Measurements from ENCODE around the gene PIH1D1.

Gene PIH1D1

GRCh38 chr19:49432141-49433073, 19.2 kb downstream of the PIH1D1 start:
- DNase-seq = no peak

- DNase-seq = no peak
Observed at GRCh38 chr19:49431330-49431749, 20.3 kb downstream of the PIH1D1 start.

- DNase-seq = no peak
Observed at GRCh38 chr19:49430678-49431329, 20.8 kb downstream of the PIH1D1 start.

DNA sequence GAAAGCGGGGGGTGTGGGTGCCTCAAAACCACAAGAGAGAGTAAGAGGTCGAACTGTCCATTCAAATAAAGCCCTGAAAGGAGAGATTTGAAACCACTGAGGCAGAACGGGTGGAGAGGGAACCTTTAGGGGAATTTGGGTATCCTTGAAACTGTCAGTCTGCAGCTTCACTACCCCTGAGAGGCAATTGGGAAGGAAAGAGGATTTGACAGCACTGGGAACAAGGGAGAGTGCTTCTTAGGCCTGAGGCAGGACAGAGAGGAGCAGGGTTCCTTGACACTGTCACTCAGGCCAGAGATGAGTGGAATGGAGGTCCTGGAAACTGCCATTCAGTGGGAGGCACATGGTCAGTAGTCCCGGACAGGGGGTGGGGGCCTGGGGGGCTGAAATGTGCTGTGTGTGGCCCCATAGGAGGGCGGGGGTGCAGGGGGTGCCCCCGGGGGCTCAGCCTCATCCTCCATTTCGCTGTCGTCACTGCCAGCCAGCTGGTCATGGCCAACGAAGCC, 21.4 kb downstream of the PIH1D1 start:
- DNase-seq = no peak

DNA sequence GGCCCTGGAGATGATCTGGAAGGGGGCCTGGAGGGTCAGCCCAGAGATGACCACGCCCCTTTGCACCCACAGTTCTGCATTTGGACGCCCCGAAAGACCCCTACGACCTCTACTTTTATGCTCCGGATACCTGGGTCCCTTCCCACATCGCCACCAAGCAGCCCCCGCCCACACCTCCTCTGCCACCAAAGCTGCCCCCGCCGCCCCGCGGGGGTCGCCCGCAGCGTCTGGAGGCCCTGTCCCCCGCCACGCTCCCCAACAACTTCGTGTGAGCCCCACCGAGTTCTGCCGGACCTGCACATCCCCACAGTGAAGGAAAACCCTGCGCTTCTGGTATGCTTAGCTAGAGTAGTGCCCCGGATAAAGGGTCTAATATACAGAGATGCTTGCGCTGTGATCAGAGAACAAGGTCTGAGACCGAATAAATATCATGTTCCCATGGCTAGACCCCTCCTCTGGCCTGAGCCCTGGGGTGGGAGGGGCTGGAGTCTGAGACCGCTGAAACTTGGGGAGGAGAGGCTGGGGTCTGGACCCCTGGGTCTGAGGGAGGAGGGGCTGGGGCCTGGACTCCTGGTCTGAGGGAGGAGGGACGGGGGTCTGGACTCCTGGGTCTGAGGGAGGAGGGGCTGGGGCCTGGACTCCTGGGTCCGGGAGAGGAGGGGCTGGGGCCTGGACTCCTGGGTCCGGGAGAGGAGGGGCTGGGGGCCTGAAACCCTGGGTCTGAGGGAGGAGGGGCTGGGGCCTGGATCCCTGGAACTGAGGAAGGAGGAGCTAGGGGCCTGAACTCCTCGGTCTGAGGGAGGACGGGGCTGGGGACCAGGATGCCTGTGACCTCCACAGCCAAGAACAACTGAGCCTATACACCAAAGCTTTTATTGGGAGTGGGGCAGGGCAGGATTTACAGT, 22.8 kb downstream of the PIH1D1 start:
- DNase-seq = no peak

GRCh38 chr19:49427855-49428546, 23.6 kb downstream of the PIH1D1 start:
- no peak for DNase-seq

DNA sequence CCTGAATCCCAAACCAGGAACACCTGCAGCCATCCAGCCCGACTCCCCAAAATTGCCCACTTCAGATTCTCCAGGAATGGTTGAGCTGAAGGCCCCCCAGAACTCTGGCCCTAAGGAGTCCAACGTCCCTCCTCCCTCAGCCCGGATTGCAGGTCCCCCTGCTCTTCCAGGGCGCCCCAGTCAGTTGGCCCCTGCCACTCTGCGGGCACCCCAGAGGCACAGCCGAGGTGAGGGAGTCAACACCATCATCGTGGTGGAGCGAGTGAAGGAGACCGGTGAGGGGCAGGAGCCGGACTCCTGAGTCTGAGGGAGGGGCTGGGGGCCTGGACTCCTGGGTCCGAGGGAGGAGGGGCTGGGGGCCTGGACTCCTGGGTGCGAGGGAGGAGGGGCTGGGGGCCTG, 24.3 kb downstream of the PIH1D1 start:
- no peak for DNase-seq

- DNase-seq = no peak
Observed at GRCh38 chr19:49425922-49426592, 25.6 kb downstream of the PIH1D1 start.

DNA sequence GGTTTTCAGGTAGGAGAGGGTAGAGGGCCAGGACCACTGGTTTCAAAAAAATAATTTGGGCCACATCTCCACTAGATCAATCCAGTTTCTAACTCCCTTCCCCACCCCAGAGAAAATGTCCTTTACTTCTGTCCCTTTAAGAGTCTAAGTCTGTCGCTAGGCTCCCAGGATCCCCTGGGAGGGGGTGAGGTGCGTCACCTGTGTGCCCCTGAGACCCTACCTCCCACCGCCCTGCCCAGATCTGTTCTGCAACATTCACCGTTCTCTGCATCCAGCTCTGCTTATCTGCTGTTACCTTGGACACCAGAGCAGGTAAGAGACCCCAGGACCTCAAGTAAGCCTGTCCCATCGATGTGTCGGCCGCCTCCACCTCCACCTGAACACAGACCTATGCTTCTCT, 26.4 kb downstream of the PIH1D1 start, which contains the start of gene GFY:
Gene GFY (plus strand): TSS at position 211 of the 400 bp plus-strand sequence. CDS start 1,043 bp downstream, outside the sequence.
- DNase-seq = no peak

DNA sequence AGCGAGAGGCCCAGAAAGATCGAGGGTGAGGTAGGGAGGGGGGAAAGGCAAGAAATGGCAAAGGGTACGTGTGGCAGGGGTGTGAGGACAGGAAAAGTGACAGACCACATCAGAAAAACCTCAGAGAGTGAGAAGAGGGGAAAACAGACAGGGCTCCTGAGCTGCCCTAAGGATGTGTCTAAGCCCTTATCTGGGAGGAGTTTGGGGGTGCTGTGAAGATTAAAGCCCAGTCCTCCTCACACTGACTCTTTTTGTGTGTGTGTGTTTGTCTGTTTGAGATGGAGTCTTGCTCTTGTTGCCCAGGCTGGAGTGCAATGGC, 27.7 kb downstream of the PIH1D1 start:
- DNase-seq = no peak

DNA sequence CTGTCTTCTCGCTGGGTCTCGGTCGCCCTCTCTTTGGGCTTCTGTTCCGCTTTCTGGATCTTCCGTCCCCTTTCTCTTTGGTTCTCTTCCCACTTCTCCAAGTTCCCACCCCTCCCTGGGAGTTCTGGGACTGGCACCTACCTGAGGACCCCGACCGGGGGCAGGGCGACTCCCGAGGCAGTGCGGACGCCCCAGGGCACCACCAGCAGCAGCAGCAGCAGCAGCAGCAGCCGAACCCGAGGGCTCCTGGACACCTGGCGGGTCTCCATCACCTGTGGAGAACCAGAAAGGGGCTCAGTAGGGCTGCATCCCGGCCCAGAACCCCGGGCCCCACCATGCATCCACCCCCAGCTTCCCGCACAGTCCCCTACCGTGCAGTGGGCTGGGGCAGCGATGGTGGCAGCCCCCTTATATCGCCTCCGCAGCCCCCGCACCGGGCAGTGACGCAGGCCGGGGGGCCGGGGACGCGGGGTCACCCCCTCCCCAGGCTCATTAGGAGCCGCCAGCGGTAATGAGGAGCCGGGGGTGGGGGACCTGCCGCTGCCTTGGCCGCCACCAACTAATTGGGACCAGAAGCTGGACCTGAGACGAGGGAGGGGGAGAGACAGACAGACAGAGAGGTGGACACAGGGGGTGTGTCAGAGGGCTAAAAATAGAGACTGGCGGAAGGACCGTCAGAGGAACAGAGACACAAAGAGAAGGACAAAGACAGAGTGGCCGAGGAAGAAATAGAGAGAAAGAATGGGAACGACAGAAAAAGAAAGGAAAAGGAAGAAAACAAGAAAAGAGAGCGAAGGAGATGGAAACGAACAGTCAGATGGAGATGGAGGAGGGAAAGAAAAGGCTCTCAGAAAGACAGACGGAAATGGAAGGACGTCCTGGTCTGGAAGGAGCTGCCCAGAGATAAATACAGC, 28.3 kb downstream of the PIH1D1 start, which contains the start of gene PTH2:
Gene PTH2 (minus strand): TSS at position 371 of the 914 bp plus-strand sequence. CDS start 102 bp downstream, at position 269.
- DNase-seq = no peak

DNA sequence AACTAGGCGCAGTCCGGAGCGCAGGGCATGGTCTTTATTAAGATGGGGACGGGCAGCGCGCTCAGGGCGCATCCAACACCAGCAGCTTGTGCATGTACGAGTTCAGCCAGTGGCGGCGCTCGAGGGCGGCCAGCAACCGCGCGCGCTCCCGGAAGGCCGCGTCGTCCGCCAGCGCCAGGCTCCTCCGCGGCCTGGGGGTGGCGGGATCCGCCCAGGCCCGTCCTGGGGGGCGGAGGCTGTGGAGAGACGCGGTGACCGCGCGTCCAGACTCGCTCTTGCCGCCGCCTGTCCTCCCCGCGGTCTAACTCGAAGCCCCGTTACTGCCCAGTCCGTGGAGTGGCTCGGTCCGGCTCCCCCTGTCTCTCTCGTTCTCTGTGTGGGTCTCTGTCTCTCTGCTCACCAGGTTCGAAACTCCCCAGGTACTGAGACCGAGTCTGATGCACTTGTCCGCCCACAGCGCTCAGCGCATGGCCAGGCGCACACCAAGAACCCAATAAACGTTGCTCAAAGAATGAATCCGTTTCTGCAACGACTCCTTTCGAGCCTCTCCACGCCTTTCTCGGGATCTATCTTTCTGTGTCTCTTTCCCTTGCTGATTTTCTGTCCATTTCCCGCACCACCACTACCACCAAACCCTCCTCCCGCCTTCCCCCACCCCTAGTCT, 29.1 kb downstream of the PIH1D1 start:
- DNase-seq = peak in 1 of 2 donors; percentile 9

- DNase-seq = no peak
Observed at GRCh38 chr19:49421878-49422202, 29.8 kb downstream of the PIH1D1 start.

GRCh38 chr19:49421039-49421877, 30.4 kb downstream of the PIH1D1 start:
- peak in 1 of 2 donors; percentile 15 for DNase-seq

DNA sequence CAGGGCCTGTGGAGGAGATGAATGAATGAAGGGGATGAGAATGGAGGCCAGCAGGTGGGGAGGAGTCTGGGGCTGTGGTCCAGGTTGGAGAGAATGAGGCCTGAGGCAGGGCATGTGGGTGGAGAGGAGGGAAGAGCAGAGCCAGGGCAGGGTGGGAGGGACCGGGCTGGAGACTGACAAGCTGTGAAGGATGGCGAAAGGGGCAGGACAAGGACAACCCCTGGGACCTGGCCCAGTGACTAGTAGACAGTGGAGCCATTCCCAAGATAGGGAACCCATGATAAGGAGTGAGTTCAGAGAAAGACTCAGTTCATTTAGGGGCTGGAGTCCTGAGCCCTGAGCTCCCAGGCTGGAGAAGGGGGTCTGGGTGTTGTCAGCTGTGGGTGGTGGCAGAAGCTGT, 31.4 kb downstream of the PIH1D1 start:
- DNase-seq = no peak

DNA sequence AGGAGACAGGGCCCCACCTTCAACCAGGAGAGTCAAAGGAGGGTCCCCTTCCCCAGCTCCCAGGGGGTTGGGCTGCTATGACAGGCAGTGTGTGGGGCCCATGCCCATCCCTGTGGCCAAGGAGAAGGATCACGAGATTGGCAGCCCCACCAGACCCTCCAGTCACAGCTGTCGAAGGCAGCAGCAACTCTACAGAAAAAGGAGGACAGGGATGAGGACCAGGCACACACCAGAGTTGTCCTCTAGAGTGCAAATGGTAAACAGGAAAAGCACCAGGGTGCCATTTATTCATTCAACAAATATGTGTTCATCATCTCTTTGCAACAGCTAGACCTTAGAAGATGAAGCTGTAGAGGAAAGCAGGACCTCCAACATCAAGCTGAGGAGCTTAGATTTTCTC, 32.4 kb downstream of the PIH1D1 start:
- DNase-seq = no peak

DNA sequence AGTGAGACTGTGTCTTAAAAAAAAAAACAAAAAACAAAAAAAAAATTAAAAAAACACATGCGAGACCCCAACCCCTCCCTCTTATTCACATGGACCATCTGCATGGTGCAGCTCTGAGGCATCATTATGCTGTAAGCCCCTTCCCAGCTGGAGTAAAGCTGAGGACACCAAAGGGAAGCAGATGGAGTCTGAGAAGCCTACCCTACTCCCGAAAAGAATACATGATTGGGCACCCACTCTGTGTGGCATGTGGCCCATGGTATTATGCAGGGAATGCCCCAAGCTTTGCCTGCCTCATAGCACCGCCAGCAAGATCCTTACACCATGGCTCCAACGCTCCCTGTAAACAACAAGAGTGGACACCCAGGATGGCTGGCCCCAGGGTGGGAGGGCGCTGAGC, 33.1 kb downstream of the PIH1D1 start:
- no peak for DNase-seq

- no peak for DNase-seq
Observed at GRCh38 chr19:49417088-49417487, 34.5 kb downstream of the PIH1D1 start.

DNA sequence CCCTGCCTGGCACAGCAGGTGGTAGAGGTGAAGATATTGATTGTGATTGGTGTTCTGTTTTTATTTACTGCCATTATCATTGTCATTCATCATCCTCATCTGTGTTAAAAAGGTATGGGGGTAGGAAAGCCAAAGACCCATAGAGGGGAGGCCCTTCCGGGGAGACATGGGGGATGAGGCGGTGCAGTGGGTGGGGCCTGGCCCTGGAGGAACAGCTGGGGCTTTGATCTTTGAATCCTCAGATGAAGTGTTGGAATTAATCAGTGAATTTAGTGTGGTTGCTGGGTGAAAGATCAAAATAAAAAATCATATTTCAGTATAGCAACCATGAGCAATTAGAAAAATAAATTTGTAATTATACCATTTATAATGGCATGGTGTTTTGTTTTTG, 35.8 kb downstream of the PIH1D1 start:
- no peak for DNase-seq
